Measurements from ENCODE around the gene VIL1. TPM values are rescaled to one million over a fixed set of nuclear protein-coding genes. Genes with fewer than 3 reads are reported as not detected.
A peak's percentile ranks its signal among the peaks of the same experiment; 100 is the strongest.

The VIL1 gene
- total and polyA plus RNA-seq, 2 of the 13 experiments (the other 11 are each of a cell fraction or from before 2014, with no cell fraction given), result 287 to 301 TPM

DNA sequence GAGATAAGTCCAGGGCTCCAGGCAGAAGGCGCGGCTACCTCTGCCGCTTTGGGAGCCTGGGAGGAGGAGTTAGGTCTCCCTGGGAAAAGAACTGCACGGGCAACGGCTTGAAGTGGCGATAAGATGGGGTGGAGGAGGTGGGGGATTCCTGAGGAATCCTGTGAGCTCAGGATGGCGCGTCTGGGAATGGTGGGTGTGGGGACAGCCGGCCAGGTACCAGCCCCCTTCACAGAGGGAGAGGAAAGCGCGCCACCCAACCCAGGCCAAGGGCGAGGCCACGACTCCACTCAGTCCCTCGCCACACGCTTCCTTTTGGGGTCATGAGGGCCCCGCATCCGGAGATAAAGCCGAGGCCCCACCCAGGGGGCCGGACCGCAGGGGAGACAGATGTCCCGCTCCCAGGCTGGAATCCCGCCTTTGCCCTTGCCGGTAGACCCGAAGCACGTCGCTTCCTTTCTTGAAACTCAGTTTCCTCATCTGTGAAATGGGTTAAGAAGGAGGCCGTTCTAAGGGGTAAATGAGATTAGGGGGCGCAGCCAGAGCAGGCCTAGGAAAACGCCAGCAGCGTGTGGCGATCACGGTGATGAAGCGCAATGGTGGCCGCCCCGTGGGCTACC, 21.0 kb upstream of the VIL1 start (continued):
- TF ChIP-seq NRL (CRISPR knock-in tag; IDR thresholded peaks at IDR 0.05; ENCODE audit: borderline replicate concordance), result peak; percentile 96
- peak; percentile 88 for TF ChIP-seq ZBTB38 (CRISPR knock-in tag; IDR thresholded peaks at IDR 0.05)
- no peak for TF ChIP-seq RFX5 (IDR thresholded peaks at IDR 0.05; ENCODE audit: low read depth, low read length)
- TF ChIP-seq KDM6A (CRISPR knock-in tag; IDR thresholded peaks at IDR 0.05; ENCODE audit: low read depth), result no peak; the same call in 1 of the 2 replicates
- TF ChIP-seq ZFP36L1 (CRISPR knock-in tag; IDR thresholded peaks at IDR 0.05), result peak; percentile 43
- TF ChIP-seq ATAD3A (CRISPR knock-in tag; IDR thresholded peaks at IDR 0.05), result no peak
- no peak for TF ChIP-seq CEBPB (IDR thresholded peaks at IDR 0.05; ENCODE audit: borderline replicate concordance, low read depth, low read length)
- TF ChIP-seq, protein P1, sequence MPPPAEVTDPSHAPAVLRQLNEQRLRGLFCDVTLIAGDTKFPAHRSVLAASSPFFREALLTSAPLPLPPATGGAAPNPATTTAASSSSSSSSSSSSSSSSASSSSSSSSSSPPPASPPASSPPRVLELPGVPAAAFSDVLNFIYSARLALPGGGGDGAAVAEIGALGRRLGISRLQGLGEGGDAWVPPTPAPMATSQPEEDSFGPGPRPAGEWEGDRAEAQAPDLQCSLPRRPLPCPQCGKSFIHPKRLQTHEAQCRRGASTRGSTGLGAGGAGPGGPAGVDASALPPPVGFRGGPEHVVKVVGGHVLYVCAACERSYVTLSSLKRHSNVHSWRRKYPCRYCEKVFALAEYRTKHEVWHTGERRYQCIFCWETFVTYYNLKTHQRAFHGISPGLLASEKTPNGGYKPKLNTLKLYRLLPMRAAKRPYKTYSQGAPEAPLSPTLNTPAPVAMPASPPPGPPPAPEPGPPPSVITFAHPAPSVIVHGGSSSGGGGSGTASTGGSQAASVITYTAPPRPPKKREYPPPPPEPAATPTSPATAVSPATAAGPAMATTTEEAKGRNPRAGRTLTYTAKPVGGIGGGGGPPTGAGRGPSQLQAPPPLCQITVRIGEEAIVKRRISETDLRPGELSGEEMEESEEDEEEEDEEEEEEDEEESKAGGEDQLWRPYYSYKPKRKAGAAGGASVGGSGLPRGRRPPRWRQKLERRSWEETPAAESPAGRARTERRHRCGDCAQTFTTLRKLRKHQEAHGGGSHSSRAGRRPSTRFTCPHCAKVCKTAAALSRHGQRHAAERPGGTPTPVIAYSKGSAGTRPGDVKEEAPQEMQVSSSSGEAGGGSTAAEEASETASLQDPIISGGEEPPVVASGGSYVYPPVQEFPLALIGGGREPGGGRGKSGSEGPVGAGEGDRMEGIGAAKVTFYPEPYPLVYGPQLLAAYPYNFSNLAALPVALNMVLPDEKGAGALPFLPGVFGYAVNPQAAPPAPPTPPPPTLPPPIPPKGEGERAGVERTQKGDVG (CRISPR knock-in tag; IDR thresholded peaks at IDR 0.05; ENCODE audit: borderline replicate concordance), result no peak
- TF ChIP-seq, protein P2, sequence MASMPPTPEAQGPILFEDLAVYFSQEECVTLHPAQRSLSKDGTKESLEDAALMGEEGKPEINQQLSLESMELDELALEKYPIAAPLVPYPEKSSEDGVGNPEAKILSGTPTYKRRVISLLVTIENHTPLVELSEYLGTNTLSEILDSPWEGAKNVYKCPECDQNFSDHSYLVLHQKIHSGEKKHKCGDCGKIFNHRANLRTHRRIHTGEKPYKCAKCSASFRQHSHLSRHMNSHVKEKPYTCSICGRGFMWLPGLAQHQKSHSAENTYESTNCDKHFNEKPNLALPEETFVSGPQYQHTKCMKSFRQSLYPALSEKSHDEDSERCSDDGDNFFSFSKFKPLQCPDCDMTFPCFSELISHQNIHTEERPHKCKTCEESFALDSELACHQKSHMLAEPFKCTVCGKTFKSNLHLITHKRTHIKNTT (CRISPR knock-in tag; IDR thresholded peaks at IDR 0.05), result no peak
- TF ChIP-seq ZNF20 (CRISPR knock-in tag; IDR thresholded peaks at IDR 0.05), result no peak
- TF ChIP-seq SP4 (CRISPR knock-in tag; IDR thresholded peaks at IDR 0.05), result peak; percentile 88
- peak; percentile 67 for TF ChIP-seq GATAD1 (CRISPR knock-in tag; IDR thresholded peaks at IDR 0.05)
- no peak for TF ChIP-seq ZNF34 (CRISPR knock-in tag; IDR thresholded peaks at IDR 0.05; ENCODE audit: borderline replicate concordance)
- TF ChIP-seq ATF7 (IDR thresholded peaks at IDR 0.05), result no peak
- peak; percentile 75 for TF ChIP-seq ATF7 (CRISPR knock-in tag; IDR thresholded peaks at IDR 0.05)
- TF ChIP-seq ZNF468 (CRISPR knock-in tag; IDR thresholded peaks at IDR 0.05), result no peak
- TF ChIP-seq MTA1 (CRISPR knock-in tag; IDR thresholded peaks at IDR 0.05; ENCODE audit: borderline replicate concordance), result peak; percentile 72; the same call in 1 of the 2 replicates
- TF ChIP-seq PCBP1 (IDR thresholded peaks at IDR 0.05; ENCODE audit: borderline replicate concordance, low read depth, low read length), result peak; percentile 92; the same call in 1 of the 2 replicates
- TF ChIP-seq ZNF382 (CRISPR knock-in tag; IDR thresholded peaks at IDR 0.05; ENCODE audit: borderline replicate concordance), result no peak
- TF ChIP-seq, protein P3, sequence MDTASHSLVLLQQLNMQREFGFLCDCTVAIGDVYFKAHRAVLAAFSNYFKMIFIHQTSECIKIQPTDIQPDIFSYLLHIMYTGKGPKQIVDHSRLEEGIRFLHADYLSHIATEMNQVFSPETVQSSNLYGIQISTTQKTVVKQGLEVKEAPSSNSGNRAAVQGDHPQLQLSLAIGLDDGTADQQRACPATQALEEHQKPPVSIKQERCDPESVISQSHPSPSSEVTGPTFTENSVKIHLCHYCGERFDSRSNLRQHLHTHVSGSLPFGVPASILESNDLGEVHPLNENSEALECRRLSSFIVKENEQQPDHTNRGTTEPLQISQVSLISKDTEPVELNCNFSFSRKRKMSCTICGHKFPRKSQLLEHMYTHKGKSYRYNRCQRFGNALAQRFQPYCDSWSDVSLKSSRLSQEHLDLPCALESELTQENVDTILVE (CRISPR knock-in tag; IDR thresholded peaks at IDR 0.05), result peak; percentile 81
- TF ChIP-seq KDM5A (IDR thresholded peaks at IDR 0.05; ENCODE audit: borderline replicate concordance, low read length), result peak; percentile 19; the same call in 1 of the 2 replicates
- TF ChIP-seq POLR2G (IDR thresholded peaks at IDR 0.05; ENCODE audit: low read depth, low read length), result peak; percentile 89
- TF ChIP-seq PHB2 (IDR thresholded peaks at IDR 0.05; ENCODE audit: partially characterized antibody), result no peak
- peak; percentile 87; the same call in 1 of the 2 replicates for TF ChIP-seq ZSCAN21 (CRISPR knock-in tag; IDR thresholded peaks at IDR 0.05; ENCODE audit: borderline replicate concordance)
- TF ChIP-seq NFATC3 (CRISPR knock-in tag; IDR thresholded peaks at IDR 0.05), result no peak
- no peak for TF ChIP-seq TOPORS (CRISPR knock-in tag; IDR thresholded peaks at IDR 0.05)

All from HepG2 (cell line).